Measurements from ENCODE around the gene PRMT2.

DNA sequence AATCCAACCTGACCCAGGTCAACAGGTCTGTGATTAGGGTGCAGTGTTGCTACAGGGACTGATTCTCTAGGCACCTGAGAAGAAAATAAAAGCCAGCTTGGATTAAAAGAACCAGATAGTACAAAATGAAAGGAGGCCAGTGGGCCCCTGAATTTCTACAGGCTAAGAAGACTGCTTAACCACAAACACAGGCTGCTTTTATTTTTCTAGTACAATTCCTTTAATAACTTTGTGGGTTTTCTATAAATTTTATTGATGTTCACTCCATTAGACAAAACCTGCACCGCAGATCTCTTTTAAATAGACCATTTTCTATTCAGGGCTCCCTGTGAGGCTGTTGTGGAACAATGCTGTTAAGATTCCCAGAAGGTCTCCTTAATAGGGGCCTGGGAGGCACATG is 9.7 kb upstream of the PRMT2 start:
- no peak for TF ChIP-seq EP300 (IDR thresholded peaks at IDR 0.05; ENCODE audit: borderline replicate concordance)
- no peak for TF ChIP-seq TAF1 (IDR thresholded peaks at IDR 0.05; ENCODE audit: low read depth)
- TF ChIP-seq, protein P1, sequence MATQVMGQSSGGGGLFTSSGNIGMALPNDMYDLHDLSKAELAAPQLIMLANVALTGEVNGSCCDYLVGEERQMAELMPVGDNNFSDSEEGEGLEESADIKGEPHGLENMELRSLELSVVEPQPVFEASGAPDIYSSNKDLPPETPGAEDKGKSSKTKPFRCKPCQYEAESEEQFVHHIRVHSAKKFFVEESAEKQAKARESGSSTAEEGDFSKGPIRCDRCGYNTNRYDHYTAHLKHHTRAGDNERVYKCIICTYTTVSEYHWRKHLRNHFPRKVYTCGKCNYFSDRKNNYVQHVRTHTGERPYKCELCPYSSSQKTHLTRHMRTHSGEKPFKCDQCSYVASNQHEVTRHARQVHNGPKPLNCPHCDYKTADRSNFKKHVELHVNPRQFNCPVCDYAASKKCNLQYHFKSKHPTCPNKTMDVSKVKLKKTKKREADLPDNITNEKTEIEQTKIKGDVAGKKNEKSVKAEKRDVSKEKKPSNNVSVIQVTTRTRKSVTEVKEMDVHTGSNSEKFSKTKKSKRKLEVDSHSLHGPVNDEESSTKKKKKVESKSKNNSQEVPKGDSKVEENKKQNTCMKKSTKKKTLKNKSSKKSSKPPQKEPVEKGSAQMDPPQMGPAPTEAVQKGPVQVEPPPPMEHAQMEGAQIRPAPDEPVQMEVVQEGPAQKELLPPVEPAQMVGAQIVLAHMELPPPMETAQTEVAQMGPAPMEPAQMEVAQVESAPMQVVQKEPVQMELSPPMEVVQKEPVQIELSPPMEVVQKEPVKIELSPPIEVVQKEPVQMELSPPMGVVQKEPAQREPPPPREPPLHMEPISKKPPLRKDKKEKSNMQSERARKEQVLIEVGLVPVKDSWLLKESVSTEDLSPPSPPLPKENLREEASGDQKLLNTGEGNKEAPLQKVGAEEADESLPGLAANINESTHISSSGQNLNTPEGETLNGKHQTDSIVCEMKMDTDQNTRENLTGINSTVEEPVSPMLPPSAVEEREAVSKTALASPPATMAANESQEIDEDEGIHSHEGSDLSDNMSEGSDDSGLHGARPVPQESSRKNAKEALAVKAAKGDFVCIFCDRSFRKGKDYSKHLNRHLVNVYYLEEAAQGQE (IDR thresholded peaks at IDR 0.05; ENCODE audit: low read depth) = no peak
- TF ChIP-seq, protein P2, sequence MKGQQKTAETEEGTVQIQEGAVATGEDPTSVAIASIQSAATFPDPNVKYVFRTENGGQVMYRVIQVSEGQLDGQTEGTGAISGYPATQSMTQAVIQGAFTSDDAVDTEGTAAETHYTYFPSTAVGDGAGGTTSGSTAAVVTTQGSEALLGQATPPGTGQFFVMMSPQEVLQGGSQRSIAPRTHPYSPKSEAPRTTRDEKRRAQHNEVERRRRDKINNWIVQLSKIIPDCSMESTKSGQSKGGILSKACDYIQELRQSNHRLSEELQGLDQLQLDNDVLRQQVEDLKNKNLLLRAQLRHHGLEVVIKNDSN (IDR thresholded peaks at IDR 0.05) = no peak
- no peak for TF ChIP-seq FOXM1 (IDR thresholded peaks at IDR 0.05; ENCODE audit: borderline replicate concordance, low read depth)
- TF ChIP-seq YY1 (IDR thresholded peaks at IDR 0.05; ENCODE audit: low read depth) = no peak
- TF ChIP-seq TCF12 (IDR thresholded peaks at IDR 0.05; ENCODE audit: low read depth) = no peak
- TF ChIP-seq CREB1 (IDR thresholded peaks at IDR 0.05; ENCODE audit: low read depth) = no peak
- no peak for TF ChIP-seq CEBPB (IDR thresholded peaks at IDR 0.05)
- no peak for TF ChIP-seq RAD21 (IDR thresholded peaks at IDR 0.05; ENCODE audit: low read depth)
- no peak for TF ChIP-seq TEAD4 (IDR thresholded peaks at IDR 0.05)
- TF ChIP-seq, protein P3, sequence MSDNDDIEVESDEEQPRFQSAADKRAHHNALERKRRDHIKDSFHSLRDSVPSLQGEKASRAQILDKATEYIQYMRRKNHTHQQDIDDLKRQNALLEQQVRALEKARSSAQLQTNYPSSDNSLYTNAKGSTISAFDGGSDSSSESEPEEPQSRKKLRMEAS (IDR thresholded peaks at IDR 0.05) = no peak
